Measurements from ENCODE around the gene GRIK1. TPM values are rescaled to one million over a fixed set of nuclear protein-coding genes. Genes with fewer than 3 reads are reported as not detected.

GRIK1 gene
- total RNA-seq: 0.13 TPM in 1 of 2 replicates, not detected in the other
- long read RNA-seq: 0 reads

- H3K27ac Mint-ChIP-seq (ENCODE audit: unreplicated experiment): no peak within 1 kb of the TSS
- DNase-seq (ENCODE audit: extremely low spot score, unreplicated experiment): no peak
- peaks cover 14% of the 10 kb centered on the region for H3K4me1 Mint-ChIP-seq (ENCODE audit: unreplicated experiment)
Measured at GRCh38 chr21:29939924-29940275, at the start of gene GRIK1. Gene GRIK1 (minus strand): TSS chr21:29939996.

GRCh38 chr21:29987762-29988161 lies 48.0 kb upstream of the GRIK1 start:
- H3K4me3 Mint-ChIP-seq (ENCODE audit: unreplicated experiment): no peak overlapping the region
- H3K9me3 Mint-ChIP-seq (ENCODE audit: unreplicated experiment): peaks cover 7% of the 10 kb centered on the region
- H3K4me1 Mint-ChIP-seq (ENCODE audit: unreplicated experiment): no peaks in the 10 kb centered on the region

More at GRCh38 chr21:29939924-29940275, at the start of gene GRIK1:
- TF ChIP-seq, protein P1, sequence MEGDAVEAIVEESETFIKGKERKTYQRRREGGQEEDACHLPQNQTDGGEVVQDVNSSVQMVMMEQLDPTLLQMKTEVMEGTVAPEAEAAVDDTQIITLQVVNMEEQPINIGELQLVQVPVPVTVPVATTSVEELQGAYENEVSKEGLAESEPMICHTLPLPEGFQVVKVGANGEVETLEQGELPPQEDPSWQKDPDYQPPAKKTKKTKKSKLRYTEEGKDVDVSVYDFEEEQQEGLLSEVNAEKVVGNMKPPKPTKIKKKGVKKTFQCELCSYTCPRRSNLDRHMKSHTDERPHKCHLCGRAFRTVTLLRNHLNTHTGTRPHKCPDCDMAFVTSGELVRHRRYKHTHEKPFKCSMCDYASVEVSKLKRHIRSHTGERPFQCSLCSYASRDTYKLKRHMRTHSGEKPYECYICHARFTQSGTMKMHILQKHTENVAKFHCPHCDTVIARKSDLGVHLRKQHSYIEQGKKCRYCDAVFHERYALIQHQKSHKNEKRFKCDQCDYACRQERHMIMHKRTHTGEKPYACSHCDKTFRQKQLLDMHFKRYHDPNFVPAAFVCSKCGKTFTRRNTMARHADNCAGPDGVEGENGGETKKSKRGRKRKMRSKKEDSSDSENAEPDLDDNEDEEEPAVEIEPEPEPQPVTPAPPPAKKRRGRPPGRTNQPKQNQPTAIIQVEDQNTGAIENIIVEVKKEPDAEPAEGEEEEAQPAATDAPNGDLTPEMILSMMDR (IDR thresholded peaks at IDR 0.05): no peak
- Mint-ChIP-seq H3K9me3 (ENCODE audit: unreplicated experiment) (no peaks in the 10 kb centered on the region), H3K27me3 (ENCODE audit: unreplicated experiment) (peaks cover 91% of the 10 kb centered on the region), H3K4me3 (ENCODE audit: unreplicated experiment) (peak within 1 kb of the TSS; percentile 77), H3K36me3 (ENCODE audit: unreplicated experiment) (no peaks in the 10 kb centered on the region)

GRCh38 chr21:29985866-29986265 lies 46.1 kb upstream of the GRIK1 start:
- Mint-ChIP-seq H3K27ac (ENCODE audit: unreplicated experiment) (no peak overlapping the region), H3K9me3 (ENCODE audit: unreplicated experiment) (peaks cover 7% of the 10 kb centered on the region), H3K27me3 (ENCODE audit: unreplicated experiment) (peaks cover 14% of the 10 kb centered on the region), H3K36me3 (ENCODE audit: unreplicated experiment) (no peaks in the 10 kb centered on the region), H3K4me1 (ENCODE audit: unreplicated experiment) (no peaks in the 10 kb centered on the region), H3K4me3 (ENCODE audit: unreplicated experiment) (no peak overlapping the region)
- no peak for DNase-seq (ENCODE audit: extremely low spot score, unreplicated experiment)
- TF ChIP-seq, protein P1 (IDR thresholded peaks at IDR 0.05): no peak

More at GRCh38 chr21:29987762-29988161, 48.0 kb upstream of the GRIK1 start:
- Mint-ChIP-seq H3K36me3 (ENCODE audit: unreplicated experiment) (no peaks in the 10 kb centered on the region), H3K27ac (ENCODE audit: unreplicated experiment) (no peak overlapping the region), H3K27me3 (ENCODE audit: unreplicated experiment) (peaks cover 13% of the 10 kb centered on the region)
- TF ChIP-seq, protein P1 (IDR thresholded peaks at IDR 0.05): no peak
- DNase-seq (ENCODE audit: extremely low spot score, unreplicated experiment): no peak

DNA sequence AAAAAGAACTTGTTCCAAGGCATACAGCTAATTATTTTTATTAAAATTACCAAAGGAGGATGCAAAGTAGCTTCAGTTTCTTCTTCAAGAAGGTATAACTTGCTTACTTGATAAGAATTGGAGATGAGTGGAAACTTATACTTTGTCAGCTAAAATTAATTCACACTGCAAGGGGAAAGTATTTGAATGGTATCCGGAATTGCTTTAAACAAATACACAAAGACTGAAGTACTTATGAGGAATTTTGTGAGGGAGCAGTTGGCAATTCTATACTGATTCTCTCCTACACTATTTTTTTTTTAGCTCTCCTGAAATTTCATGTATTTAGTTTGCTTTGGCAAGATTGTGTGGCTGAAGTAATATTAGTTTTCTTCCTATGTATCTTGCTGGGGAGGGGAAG lies 39.2 kb upstream of the GRIK1 start:
- DNase-seq (ENCODE audit: extremely low spot score, unreplicated experiment): no peak
- TF ChIP-seq, protein P1 (IDR thresholded peaks at IDR 0.05): no peak
- Mint-ChIP-seq H3K4me1 (ENCODE audit: unreplicated experiment) (no peaks in the 10 kb centered on the region), H3K27me3 (ENCODE audit: unreplicated experiment) (peaks cover 6% of the 10 kb centered on the region), H3K4me3 (ENCODE audit: unreplicated experiment) (no peak overlapping the region), H3K27ac (ENCODE audit: unreplicated experiment) (no peak overlapping the region), H3K9me3 (ENCODE audit: unreplicated experiment) (no peaks in the 10 kb centered on the region), H3K36me3 (ENCODE audit: unreplicated experiment) (no peaks in the 10 kb centered on the region)

DNA sequence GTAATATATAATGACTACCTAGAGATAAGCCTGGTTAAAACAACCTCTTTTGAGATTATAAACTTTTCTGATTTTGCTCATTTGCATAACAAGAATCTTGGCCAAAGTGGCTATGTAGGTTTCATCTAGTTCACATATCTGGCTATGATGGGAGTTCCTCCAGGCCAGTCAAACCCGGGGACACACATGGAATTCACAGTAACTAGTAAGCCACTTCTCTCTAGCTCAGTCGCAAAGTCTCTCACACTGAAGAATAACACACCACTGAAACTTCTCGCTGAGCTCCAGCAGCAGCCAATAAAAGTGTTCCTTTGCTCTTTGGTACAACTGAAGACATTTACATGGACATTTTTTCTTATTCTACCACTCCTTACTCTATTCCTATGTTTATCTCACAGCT lies 36.0 kb upstream of the GRIK1 start:
- DNase-seq (ENCODE audit: extremely low spot score, unreplicated experiment): no peak
- Mint-ChIP-seq H3K27me3 (ENCODE audit: unreplicated experiment) (peaks cover 4% of the 10 kb centered on the region), H3K27ac (ENCODE audit: unreplicated experiment) (no peak overlapping the region), H3K9me3 (ENCODE audit: unreplicated experiment) (no peaks in the 10 kb centered on the region), H3K4me1 (ENCODE audit: unreplicated experiment) (no peaks in the 10 kb centered on the region), H3K36me3 (ENCODE audit: unreplicated experiment) (no peaks in the 10 kb centered on the region), H3K4me3 (ENCODE audit: unreplicated experiment) (no peak overlapping the region)
- TF ChIP-seq, protein P1 (IDR thresholded peaks at IDR 0.05): no peak
